ENCODE measurements around the gene LDB2.

DNA sequence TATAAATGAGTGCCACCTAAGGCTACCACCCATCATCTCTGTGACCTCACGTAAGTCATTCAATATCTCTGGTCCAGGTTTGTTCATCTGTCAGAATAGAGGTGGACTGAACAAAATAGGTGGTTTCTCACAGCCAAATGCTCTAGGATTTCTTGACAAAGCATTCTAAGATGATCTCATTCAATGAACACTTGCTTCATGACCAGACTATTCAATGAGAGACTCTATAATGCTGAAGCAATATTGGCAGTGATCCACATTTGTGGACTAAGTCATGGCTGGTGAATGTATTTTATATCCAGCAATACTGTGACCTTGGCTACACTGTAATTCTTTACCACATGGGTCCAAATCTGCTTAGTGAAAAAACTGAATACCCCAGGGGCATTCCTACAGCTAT lies 37.9 kb downstream of the LDB2 start:
- TF ChIP-seq POLR2AphosphoS5 (IDR thresholded peaks at IDR 0.05; ENCODE audit: borderline replicate concordance, low read depth, low read length) (no peak), FOXP2 (optimal IDR thresholded peaks at IDR 0.05; ENCODE audit: control extremely low read depth, extremely low read length, insufficient read depth) (no peak), EZH2 (IDR thresholded peaks at IDR 0.05) (no peak)
